Stimulated activated CD8-positive, alpha-beta memory T cell treated with anti-CD3 and anti-CD28 coated beads, Interleukin-4, amount 100 ng/mL, for 4 hours (primary cell): ENCODE measurements around the gene MYT1.

Source experiments
- DNase-seq, 2 donors: peaks; one replicate each; pipeline ENCODE4 v3.0.0-alpha.2; 2020; ENCODE audit warnings: low read depth in 2 of 2, low spot score in 1 of 2

MYT1 gene

DNA sequence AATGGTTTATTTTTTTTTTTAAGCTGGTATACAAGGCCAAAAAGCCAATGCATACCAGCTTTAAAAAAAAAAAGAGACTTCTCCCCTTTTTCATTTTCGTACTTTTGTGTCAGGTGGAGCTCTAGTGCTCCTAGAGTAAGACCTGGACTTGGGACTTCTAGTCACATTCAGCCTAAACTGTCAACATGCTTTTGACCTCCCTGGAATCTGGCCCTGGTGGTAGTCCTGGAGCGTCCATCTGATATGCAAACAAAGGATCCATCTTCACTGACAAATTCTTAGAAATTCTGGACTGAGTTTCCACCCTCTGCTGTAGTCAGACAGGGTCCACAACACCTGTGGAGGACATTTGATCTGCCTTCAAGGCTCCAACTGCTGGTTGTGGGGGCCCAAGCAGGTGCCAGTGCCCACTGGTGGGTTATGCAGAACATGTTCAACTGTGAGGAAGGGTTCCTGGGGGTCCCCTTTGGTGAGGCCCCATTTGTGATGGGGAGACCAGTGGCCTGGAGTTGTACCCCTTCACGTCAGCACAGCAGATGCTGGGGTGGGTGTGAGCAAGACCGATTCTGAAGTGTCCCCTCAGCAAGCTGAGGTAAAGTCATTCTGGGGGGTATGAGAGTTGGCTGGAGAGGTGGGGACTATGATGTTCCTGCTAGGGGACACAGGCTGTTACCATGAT lies 78.7 kb downstream of the MYT1 start:
- no peak for DNase-seq

DNA sequence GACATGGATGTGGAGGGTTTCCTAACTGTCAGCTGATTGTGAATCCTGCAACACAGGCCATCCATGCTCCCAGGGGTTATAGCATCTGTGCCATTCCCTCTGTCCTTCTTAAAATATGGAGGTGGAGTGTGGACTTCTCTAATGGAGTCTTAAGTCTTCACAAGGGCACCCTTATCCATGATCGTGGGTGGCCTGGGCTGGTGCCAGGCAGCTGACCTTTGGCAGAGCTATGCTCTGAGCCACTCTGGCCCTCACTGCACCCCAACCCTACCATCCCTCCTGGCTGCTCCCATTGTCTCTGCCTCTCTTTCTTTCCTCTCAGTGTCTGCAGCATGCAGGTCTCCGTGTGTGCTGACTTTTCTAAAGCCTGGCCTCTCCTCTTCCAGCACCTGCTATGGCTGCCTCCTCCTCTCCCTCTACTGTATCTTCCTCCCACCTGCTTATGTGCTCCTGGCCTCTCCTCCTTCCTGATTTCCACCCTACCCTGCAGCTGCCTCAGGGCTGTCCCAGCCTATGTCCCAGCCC lies 80.1 kb downstream of the MYT1 start:
- DNase-seq, result no peak

DNA sequence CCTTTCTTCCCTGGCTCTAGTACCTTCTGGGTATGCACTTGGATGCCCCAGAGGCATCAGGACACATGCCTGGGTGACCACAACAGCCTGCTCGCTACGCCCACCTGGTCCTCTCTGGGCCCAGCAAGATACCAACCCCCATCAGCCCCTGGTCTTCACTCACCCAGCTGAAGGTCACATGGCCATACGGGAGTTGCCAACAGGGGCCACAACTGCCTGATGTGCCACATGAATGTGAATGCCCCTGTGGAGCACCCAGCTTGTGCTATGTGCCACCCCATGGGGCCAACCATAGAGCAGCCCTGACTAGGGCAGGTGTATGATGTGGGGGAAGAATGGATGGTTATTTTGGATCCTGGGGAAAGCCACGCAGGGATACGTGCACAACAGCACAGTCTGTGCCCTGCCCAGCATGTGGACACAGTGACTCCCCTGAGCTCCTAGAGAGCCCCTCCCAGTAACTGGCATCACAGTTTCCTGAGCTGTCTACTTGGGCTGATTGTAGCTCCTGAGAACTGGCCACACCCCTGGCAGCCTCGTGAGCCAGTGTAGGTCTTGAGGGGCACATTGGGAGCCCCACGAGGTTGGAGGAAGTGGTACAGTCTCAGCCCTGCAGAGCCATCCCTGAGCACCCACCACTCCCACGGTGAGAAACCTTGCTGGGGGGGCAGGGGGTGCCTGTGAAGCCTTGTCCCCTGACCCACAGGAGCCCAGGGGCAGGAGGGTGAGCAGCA lies 80.8 kb downstream of the MYT1 start:
- no peak for DNase-seq

DNA sequence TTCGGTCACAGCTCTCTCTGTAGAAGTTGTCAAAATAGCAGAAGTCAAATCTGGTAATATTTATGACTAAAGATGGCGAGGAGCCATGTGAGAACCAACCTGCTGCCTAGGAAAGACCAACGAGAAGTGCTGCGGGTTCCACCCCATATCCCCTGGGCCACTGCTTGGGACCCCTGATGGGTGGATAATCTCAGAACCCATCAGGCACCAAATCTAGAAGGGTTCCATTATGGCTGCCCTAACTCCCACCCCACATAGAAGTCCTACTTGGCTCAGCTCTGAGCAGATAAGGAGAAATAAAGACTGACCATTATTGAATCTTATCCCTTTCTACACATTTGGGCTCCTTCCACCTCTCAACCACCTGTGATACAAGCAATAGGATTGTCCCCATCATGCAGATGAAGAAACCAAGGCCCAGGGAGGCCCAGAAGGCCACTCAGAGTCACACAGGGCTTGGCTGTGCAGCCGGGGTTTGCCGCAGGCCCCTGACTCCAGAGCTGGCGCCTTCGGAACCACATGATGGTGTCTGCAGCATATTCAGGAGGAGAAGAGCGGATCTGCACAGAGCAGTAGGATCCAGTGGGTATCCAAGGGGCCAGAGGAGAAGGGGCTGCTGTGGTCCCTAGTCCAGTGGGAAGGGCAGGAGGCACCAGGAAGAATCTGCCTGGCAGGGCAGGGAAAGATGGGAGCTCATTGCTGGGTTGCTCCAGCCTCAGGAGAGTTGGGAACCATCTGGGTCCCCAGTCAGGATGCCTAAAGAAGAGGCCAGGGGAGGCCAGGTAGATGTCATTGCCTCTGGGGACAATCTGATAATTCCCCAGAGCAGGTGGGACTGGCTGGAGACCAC lies 81.7 kb downstream of the MYT1 start:
- no peak for DNase-seq

DNA sequence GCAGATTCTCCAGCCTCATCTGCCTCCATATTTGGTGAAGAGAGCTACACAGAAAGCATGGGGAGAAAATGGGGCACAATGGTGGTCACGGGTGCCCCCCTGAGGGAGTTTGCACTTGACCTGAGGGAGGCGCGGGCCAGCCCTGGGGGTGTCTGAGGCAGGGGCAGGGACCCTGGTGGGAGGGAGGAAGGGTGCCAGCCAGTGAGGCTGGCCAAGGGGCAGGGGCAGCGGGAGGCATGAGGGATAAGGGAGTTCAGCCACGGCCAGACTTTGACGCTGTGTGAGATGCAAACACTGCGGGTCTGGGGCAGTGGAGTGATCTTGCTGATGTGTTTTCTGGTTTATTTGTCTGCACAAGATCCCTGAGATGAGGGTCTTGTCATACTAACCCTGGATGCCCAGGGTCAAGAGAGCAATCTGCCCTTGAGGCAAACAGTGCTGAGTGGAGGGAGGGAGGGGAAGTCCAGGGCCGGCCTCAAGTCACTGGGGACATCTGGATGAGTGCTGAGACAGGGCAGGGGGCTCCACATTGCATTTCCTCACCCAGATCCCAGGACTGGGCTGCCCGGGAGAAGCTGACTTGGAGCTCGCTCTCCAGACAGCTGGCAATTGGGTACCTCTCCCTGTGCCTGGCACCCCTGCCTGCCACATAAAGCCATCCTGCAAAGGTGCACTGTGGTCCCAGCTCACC lies 82.5 kb downstream of the MYT1 start:
- no peak for DNase-seq

DNA sequence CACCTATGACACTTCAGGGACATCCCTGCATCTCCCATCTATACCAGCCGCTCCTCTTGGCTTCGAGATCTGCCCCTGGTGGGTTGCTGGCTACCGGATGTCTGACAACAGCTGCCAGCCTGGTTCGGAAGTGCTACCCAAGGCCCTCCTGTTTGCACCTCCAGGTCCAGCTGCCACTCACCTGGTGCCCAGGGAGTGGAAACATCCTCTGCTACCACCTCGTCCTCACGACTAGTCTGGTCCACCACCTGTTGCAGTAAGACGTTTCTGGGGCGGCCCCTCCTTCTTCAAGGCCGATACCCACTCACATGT lies 83.0 kb downstream of the MYT1 start:
- no peak for DNase-seq

DNA sequence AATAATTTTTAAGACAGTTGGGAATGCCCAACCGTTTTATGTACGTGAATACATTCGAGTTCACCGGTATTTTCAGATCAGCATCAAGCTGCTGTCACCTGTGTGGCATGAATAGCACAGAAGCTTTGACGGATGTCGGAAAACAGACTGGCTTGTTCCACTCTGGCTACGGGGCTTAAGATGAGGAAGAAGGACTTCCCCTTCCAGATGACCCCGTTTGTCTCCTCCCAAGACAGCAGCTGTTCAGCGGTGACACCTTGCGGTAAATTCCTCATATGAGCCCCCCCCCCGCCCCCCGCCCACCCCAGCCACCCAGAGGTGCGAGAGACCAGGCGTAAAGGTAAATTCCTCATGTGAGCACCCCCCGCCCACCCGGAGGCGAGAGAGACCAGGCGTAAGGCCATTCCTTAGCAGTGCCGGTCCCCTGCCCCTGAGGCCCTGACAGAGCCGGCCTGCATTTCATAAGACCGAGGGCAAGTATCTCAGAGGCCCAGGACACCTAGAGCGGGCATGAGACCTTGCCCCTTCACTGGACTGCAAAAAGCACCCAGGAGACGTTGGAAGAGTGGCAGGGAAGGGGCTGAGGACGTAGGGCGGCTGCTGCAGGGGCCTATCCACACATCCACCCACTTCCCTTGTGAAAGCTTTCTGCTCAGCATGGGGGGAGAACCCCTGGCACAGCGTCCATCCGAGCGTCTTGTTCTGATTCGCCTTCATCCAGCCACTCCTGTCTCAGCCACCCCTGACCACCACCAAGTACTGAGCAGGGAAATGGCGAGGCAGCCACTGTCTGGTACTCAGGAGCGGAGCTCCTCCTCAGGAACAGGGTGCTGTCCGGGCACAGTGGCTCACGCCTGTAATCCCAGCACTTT lies 84.0 kb downstream of the MYT1 start:
- no peak for DNase-seq

DNA sequence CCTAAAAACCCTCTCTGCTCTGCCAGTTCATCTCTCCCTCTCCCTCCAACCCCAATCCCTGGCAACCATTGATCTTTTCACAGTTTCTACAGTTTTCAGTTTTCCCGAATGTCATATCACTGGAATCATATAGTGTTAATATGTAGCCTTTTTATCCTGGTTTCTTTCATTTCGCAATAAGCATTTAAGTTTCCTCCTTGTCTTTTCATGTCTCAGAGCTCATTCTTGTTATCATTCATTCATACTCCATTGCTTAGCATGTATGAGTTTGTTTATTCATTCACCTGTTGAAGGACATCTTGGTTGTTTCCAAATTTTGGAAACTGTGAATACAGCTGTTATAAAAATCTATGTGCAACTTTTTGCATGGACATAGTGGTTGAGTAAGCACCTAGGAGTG lies 85.8 kb downstream of the MYT1 start:
- no peak for DNase-seq

DNA sequence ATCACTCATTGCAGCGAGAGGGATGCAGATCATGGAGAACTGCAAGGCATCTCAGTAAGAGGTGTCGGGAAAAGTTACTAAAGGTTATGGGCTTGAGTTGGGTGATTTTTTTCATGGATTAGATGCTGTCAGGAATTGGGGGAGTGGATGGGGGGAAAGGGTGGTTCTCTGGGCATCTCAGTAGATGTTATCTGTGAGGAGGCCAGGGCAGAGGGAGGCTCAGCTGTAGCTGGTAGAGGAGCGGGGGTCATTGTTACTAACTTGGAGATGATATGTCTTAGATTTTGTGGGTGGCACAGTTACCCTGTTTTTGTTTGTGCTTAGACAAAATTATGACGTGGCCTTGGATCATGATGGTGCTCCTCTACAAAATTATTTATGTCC lies 88.7 kb downstream of the MYT1 start:
- no peak for DNase-seq

DNA sequence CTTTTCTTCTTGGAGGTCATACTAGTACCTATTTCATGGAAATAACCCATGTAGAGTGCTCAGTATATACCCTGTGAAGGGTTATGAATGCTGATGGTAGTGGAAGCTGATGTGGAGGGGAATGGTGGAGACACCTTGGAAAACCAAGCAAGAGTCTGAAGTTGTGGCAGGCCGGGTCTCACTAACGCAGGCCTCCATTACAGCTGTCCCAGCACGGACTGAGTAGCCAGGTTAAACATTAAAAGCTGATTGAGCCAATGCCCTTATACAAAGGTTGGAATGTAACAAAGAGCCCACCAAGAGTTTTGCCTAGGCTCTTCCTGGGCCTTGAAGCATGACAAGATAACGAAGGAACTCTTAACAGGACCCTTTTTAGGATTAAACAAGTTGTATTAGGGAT lies 89.2 kb downstream of the MYT1 start:
- no peak for DNase-seq

DNA sequence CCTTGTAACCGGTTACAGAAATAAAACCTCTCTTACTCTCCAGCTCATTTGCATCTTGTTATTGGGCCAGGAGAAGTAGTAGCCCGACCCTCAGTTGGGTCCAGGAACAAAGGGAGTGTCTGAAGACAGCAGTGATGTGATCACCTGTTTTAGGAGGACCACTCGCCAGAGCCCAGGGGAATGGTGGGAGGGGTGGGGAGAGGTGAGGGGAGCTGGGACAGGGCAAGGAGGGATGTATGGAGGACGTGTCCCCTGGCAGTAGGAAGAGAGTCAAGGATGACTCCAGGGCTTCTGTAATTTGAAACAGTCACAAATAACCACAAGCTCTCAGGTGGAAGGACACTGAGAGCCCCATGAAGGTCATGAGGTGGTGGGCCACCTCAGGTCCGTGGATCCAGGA lies 89.9 kb downstream of the MYT1 start:
- DNase-seq, result no peak

DNA sequence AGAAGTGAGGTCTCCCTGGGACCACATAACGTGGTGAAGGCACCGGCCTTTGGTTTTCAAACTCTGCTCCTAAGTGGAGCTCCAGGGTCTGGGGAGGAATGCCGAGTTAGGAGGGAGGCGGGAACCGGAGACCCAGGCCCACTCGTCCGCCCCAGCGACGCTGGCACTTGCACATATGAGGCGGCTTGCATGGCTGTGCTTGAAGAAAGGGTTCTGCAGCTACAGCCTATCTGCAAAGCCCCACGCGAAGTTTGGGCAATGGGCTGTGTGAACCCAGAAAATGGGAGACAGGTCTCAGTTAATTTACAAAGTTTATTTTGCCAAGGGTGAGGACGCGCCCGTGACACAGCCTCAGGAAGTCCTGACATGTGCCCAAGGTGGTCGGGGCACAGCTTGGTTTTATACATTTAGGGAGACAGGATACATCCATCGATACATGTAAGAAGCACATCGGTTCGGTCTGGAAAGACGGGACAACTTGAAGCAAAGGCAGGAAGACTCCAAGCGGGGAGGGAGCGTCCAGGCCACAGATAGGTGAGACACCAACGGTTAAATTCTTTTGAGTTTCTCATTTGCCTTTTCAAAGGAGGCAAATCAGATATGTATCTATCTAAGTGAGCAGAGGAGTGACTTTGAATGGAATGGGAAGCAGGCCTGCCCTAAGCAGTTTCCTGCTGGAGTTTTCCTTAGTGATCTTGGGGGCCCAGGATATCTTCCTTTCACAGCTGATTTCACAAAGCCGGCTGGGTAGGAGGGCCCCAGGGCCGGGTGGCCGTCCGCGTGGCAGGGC lies 90.5 kb downstream of the MYT1 start:
- DNase-seq, result no peak

DNA sequence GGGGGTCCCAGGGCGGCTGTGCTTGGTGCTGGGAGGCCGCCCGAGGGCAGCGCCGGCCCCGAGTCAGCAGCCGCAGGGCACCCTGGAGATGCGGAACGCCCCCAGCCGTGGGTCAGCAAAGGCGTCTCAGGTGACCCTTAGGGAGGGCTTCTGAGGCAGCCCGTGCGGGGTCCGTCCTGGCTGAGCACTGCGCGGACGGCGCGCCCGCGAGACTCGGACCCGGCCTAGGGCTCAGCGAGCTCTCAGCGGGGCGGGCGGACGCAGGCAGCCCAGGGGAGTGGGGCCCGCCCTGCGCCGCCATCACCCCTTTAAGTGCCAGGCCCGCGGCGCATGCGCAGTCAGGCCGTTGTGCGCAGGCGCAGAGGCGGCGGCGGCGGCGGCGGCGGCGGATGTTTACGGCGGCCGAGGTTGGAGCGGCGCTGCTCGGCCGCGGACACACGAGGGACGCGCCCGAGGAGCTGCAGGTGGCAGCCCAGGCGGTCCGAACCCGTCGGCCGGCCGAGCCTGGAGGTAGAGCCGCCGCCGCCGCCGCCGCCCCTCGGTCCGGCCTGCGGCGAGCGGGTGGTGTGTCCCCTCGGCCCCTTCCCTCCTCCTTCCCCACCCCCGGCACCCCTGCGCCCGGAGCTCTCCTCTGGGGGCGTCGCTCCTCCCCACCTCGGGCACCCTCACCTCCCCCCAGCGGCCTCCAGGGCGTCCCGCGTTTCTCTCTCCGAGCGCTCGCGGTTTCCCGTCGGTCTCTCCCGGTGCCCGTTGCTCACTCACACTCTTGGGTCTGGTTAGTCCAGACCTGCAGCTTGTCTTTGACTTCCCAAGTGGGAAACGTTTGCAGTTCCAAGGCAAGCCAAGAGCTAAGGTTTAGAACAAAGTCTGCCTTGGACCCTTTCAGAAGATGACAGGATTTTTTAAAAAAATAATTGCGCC lies 91.4 kb downstream of the MYT1 start, which contains the start of gene PCMTD2:
PCMTD2 (plus strand) TSS at position 388 of the 921 bp plus-strand sequence. CDS start 4,218 bp downstream, outside the sequence.
- DNase-seq, result peak; percentile 53 to 62

DNA sequence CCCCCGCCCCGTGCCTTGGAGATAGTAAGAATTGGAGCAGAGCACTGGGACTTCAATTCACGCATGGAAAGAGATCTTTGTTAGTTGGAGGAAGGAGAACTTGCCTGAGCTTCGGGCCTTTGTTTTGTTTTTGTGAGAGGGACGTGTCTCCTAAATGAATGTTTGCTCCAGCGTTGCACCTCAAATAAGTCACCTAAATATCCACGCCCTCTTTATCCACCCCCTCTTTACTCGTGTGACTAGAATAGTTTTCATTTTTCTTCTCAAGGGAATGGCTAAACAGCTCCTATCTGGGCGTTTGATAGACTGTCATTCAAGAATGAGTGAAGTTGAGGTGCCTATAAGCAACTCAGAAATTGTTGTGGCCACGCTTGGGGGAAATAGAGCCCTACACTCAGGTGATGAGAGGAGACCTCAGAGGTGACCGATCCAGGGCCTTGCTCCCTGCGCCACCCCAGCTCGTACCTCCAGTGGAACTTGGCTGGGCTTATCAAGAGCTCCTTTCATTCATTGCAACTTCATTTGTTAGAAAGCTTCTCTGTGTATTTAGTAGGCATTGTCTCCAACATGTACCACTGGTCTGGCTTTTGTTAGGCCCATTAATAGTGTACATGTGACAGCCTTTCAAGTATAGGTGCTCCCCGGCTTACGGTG lies 92.2 kb downstream of the MYT1 start:
- DNase-seq, result no peak

DNA sequence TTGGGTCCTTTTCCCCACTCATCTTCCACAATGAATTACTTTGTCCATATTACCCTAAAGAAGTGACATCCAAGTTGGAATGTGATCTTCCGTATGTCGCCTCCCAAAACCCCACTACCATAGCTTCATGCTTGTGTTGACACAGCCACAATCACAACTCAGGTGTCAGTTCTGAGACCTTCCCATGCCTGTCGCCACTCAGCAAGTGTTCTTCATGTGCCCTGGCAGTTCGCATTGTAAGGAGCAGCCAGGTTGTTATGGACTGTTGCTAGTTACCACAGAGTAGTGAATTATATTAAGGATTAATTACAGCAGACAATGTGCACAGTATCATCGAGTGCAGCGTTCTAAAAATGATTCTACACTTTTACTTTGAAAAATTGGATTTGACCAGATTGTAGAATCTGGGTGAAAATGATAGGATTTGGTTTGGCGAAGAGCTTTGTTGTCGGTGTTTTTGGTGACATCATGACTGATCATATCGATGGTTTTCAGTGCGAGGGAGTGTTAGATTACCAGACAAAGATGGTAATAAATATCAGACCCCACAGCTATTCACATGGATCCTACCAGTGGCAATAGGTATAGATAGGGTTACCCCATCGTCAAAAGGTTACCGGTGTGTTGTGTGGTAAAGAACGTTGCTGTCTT lies 93.0 kb downstream of the MYT1 start:
- DNase-seq, result no peak

DNA sequence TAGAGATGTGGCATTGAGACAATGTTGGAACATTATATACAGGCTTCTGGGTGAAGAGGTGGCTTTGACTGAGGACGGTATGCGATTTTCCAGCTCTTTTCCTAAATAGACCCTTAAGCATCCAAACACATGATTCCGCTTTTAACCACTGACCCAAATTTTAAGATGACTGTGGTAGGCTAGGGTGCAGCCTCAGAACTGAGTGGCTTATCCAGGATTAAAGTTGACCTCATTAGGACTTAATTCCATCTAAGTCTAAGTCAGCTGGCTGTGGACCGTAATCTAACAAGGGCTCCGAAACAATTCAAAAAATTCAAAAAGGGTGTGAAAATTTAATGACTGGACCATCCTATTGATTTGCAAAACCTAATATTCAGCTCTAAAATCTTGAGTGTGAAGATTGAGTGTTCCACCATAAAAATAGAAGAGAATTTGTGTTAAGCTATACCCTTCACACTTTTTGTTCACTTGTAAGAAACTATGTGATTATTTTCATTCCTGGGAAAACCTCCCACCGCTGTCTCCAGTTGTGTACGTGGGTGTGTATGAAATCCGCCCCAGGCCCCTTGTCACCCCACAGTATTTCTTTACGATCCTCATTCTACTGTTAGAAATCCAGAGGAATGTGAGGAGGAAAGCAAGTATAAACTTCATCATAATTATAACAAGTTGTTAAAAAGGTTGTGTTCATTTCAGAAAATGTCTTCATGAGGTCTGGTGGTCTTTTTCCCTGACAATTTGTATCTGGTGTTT lies 94.0 kb downstream of the MYT1 start:
- DNase-seq, result no peak

DNA sequence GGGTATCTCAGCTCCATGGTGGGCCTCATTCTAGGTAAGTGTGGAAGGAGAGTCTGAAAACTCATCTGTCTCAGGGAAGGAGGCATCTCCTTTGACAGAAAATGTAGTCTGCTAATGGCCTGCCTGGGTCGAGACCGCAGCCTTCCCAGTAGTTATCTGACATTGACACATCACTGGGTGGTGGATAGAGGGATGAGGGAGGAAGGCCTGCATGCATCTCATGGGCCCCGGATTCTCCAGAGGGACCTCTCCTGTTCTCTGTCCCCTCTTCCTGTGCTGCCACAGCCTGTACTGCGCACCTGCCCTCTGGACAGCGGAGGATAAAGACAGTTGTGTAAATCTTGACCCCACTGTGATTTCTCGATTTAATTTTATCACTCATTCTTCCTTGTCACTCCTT lies 96.0 kb downstream of the MYT1 start:
- DNase-seq, result no peak
